Vagina (tissue), 2 donors: ENCODE data around the gene ZDHHC13. TPM values are rescaled to one million over a fixed set of nuclear protein-coding genes. Genes with fewer than 3 reads are reported as not detected.

Experiments used
- DNase-seq, 2 donors: peaks; one replicate each; pipeline ENCODE4 v3.0.0-alpha.2; 2017; ENCODE audit errors: extremely low spot score in 2 of 2
- H3K27ac ChIP-seq: fragments of 200-600 bp; sonication (generic); one replicate; pipeline ENCODE4 v1.5.1; 2019
- H3K27me3 ChIP-seq: fragments of 200-600 bp; sonication (generic); one replicate; pipeline ENCODE4 v1.5.1; 2019
- H3K36me3 ChIP-seq, 2 donors: fragments of 200-600 bp; sonication (generic); one replicate each; pipeline ENCODE4 v1.5.1; 2017 to 2019
- H3K4me1 ChIP-seq: fragments of 200-600 bp; sonication (generic); one replicate; pipeline ENCODE4 v1.5.1; 2019
- H3K4me3 ChIP-seq, 2 donors: fragments of 200-600 bp; sonication (generic); 1 replicate in 1 of 2; 2 replicates in 1 of 2; pipeline ENCODE4 v1.5.1; 2016 to 2019
- H3K9me3 ChIP-seq: fragments of 200-600 bp; sonication (generic); one replicate; pipeline ENCODE4 v1.5.1; 2019
- POLR2A ChIP-seq, 2 donors: fragments of 450-650 bp; IDR thresholded peaks; one replicate each; pipeline ENCODE4 v1.6.1; 2017; ENCODE audit warnings: antibody characterized with exemption in 2 of 2, mild to moderate bottlenecking in 2 of 2, moderate library complexity in 2 of 2
- POLR2AphosphoS5 ChIP-seq, 2 donors: sonication (generic); formaldehyde crosslinking; IDR thresholded peaks; one replicate each; pipeline ENCODE4 v1.9.0; 2017; ENCODE audit warnings: antibody characterized with exemption in 2 of 2, mild to moderate bottlenecking in 2 of 2, low read depth in 1 of 2; ENCODE audit not compliant: insufficient read depth in 1 of 2
- intact Hi-C: fragments of 100-400 bp; cut with DNase I; formaldehyde crosslinking; loops from one replicate; pipeline ENCODE4 v1.15.1; 2023
- total RNA-seq: library from RNA; depleted of rRNA; stranded (reverse); fragments of >200 nt; gene quantifications from one replicate; pipeline ENCODE4 v1.2.3, GENCODE V29; 2016
- TF ChIP-seq, protein P1 (sequence below), 3 experiments: fragments of 450-650 bp in 2 of 3; fragments of 200-600 bp in 1 of 3; sonication (generic) in 1 of 3; IDR thresholded peaks; one replicate each; pipeline ENCODE4 v1.5.1; 2017 to 2019; ENCODE audit warnings: antibody characterized with exemption in 3 of 3, mild to moderate bottlenecking in 2 of 3, moderate library complexity in 2 of 3

ZDHHC13 gene
- total RNA-seq, 1 donor from 2014 or later, result 22.6 TPM

DNA sequence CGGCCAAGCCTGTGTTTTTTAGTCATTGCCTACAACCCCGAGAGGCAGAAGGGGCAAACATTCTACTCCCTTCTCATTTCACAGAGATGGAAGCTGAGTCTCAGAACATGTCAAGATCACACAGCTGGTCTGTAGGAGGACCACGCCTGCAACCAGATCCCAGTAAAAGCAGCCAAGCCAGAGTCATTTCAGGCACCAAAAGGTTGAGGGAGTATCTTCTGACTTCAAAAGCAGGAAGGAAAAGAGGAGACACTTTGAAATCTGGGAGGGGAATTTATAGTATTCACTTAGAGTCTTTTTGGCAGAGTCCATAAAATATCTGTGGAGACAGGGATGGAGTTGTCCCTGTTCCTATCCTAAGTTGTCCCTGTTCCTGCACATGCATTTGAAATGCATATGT lies 17.9 kb upstream of the ZDHHC13 start:
- DNase-seq, result no peak
- TF ChIP-seq POLR2A (IDR thresholded peaks at IDR 0.05) (no peak), POLR2AphosphoS5 (IDR thresholded peaks at IDR 0.05; ENCODE audit: insufficient read depth in 1 of 2, low read depth in 1 of 2) (no peak)
- TF ChIP-seq, protein P1, sequence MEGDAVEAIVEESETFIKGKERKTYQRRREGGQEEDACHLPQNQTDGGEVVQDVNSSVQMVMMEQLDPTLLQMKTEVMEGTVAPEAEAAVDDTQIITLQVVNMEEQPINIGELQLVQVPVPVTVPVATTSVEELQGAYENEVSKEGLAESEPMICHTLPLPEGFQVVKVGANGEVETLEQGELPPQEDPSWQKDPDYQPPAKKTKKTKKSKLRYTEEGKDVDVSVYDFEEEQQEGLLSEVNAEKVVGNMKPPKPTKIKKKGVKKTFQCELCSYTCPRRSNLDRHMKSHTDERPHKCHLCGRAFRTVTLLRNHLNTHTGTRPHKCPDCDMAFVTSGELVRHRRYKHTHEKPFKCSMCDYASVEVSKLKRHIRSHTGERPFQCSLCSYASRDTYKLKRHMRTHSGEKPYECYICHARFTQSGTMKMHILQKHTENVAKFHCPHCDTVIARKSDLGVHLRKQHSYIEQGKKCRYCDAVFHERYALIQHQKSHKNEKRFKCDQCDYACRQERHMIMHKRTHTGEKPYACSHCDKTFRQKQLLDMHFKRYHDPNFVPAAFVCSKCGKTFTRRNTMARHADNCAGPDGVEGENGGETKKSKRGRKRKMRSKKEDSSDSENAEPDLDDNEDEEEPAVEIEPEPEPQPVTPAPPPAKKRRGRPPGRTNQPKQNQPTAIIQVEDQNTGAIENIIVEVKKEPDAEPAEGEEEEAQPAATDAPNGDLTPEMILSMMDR (IDR thresholded peaks at IDR 0.05), result no peak
- Histone ChIP-seq H3K9me3 (no peaks in the 10 kb centered on the region), H3K36me3 (no peaks in the 10 kb centered on the region), H3K27ac (no peak overlapping the region), H3K4me1 (no peaks in the 10 kb centered on the region), H3K4me3 (no peak overlapping the region), H3K27me3 (no peaks in the 10 kb centered on the region)
- intact Hi-C loops, result no loop called here

DNA sequence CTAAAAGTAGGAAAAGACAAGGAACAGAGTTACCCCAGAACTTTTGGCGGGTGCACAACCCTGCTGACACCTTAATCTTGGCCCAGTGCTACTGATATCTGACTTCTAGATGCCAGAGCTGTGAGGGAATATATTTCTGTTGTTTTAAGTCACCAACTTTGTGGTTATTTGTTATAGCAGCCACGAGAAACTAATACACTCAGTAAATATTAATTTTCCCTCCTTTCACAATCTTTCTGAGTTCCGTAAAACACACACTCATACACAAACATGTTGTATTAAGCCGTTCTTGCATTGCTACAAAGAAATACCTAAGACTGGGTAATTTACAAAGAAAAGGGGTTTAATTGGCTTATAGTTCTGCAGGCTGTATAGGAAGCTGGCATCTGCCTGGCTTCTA lies 16.1 kb upstream of the ZDHHC13 start:
- DNase-seq, result no peak
- Histone ChIP-seq H3K27ac (no peak overlapping the region), H3K4me3 (no peak overlapping the region), H3K27me3 (no peaks in the 10 kb centered on the region), H3K36me3 (no peaks in the 10 kb centered on the region), H3K4me1 (no peaks in the 10 kb centered on the region), H3K9me3 (no peaks in the 10 kb centered on the region)
- intact Hi-C loops, result no loop called here
- TF ChIP-seq, protein P1 (IDR thresholded peaks at IDR 0.05), result no peak
- no peak for TF ChIP-seq POLR2A (IDR thresholded peaks at IDR 0.05)
- TF ChIP-seq POLR2AphosphoS5 (IDR thresholded peaks at IDR 0.05; ENCODE audit: insufficient read depth in 1 of 2, low read depth in 1 of 2), result no peak

GRCh38 chr11:19101796-19102520 lies 15.0 kb upstream of the ZDHHC13 start:
- H3K4me3 ChIP-seq, result no peak overlapping the region
- no peaks in the 10 kb centered on the region for H3K9me3 ChIP-seq
- no peaks in the 10 kb centered on the region for H3K36me3 ChIP-seq
- no peaks in the 10 kb centered on the region for H3K27me3 ChIP-seq
- no peaks in the 10 kb centered on the region for H3K4me1 ChIP-seq
- H3K27ac ChIP-seq, result no peak overlapping the region
- no peak for TF ChIP-seq POLR2AphosphoS5 (IDR thresholded peaks at IDR 0.05; ENCODE audit: insufficient read depth in 1 of 2, low read depth in 1 of 2)
- TF ChIP-seq, protein P1 (IDR thresholded peaks at IDR 0.05), result no peak
- no peak for TF ChIP-seq POLR2A (IDR thresholded peaks at IDR 0.05)
- no peak for DNase-seq
- intact Hi-C loops, result no loop called here

- H3K9me3 ChIP-seq, result no peaks in the 10 kb centered on the region
- H3K4me3 ChIP-seq, result no peak overlapping the region
- H3K36me3 ChIP-seq, result no peaks in the 10 kb centered on the region
- TF ChIP-seq, protein P1 (IDR thresholded peaks at IDR 0.05), result no peak
- no peak for TF ChIP-seq POLR2A (IDR thresholded peaks at IDR 0.05)
- no peak for TF ChIP-seq POLR2AphosphoS5 (IDR thresholded peaks at IDR 0.05; ENCODE audit: insufficient read depth in 1 of 2, low read depth in 1 of 2)
- H3K27ac ChIP-seq, result no peak overlapping the region
- intact Hi-C loops, result no loop called here
- no peaks in the 10 kb centered on the region for H3K27me3 ChIP-seq
- DNase-seq, result no peak
- H3K4me1 ChIP-seq, result no peaks in the 10 kb centered on the region
These were observed 14.5 kb upstream of the ZDHHC13 start for GRCh38 chr11:19102521-19102900.

DNA sequence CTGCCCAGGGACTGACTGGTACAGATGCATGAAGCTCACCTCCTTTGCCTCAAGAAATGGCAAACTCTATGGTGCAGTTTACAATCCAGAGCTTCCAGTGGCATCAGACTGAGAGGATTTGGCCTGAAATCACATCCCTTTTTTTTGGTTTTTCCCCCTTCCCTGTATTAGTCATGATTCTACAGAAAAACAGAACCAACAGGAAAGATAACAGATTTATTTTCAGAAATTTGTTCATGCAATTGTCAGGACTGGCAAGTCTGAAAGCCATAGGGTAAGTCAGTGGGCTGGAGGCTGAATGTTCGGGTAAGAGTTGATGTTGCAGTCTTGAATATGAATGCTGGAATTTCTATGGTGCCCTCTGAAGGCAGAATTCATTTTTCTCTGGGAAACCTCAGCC lies 12.0 kb upstream of the ZDHHC13 start:
- H3K27me3 ChIP-seq, result no peaks in the 10 kb centered on the region
- H3K36me3 ChIP-seq, result no peaks in the 10 kb centered on the region
- DNase-seq, result no peak
- no peaks in the 10 kb centered on the region for H3K4me1 ChIP-seq
- TF ChIP-seq, protein P1 (IDR thresholded peaks at IDR 0.05), result no peak
- no peak for TF ChIP-seq POLR2AphosphoS5 (IDR thresholded peaks at IDR 0.05; ENCODE audit: insufficient read depth in 1 of 2, low read depth in 1 of 2)
- no peak for TF ChIP-seq POLR2A (IDR thresholded peaks at IDR 0.05)
- no peak overlapping the region for H3K27ac ChIP-seq
- no peaks in the 10 kb centered on the region for H3K9me3 ChIP-seq
- intact Hi-C loops, result no loop called here
- no peak overlapping the region for H3K4me3 ChIP-seq
